CD4-positive, alpha-beta T cell (primary cell): ENCODE data around the gene DLL3. TPM values are rescaled to one million over a fixed set of nuclear protein-coding genes. Genes with fewer than 3 reads are reported as not detected.

Experiments used
- ATAC-seq: fragments of 200-7000 bp; cut with Tn5 transposase; one replicate; pipeline ENCODE4 v1.10.0; 2022; ENCODE audit warnings: mild to moderate bottlenecking; ENCODE audit not compliant: poor library complexity
- CTCF ChIA-PET: fragments of 350-600 bp; sonication (Branson Sonifier 250); formaldehyde crosslinking; loops from one replicate; lab custom pipeline; 2021; ENCODE audit warnings: antibody characterized with exemption, inconsistent platforms; lab: Charles Lee
- POLR2A ChIA-PET: fragments of 350-600 bp; sonication (Branson Sonifier 250); formaldehyde crosslinking; loops from one replicate; lab custom pipeline; 2021; ENCODE audit warnings: antibody characterized with exemption, inconsistent platforms; lab: Charles Lee
- DNase-seq, 14 experiments: peaks; one replicate each; pipeline ENCODE4 v3.0.0-alpha.2; 2013 to 2020; ENCODE audit warnings: mixed read lengths in 2 of 14
- H3K27ac ChIP-seq, 2 donors: one replicate each; pipeline versions ENCODE4 v1.5.1 to v1.7.0; 2013; ENCODE audit warnings: low read length in 2 of 2, low read depth in 1 of 2, mild to moderate bottlenecking in 1 of 2
- H3K27me3 ChIP-seq, 2 experiments: 1 replicate in 1 of 2; 2 replicates in 1 of 2; pipeline versions ENCODE4 v1.6.1 to v1.7.0; 2013; ENCODE audit warnings: low read length in 2 of 2, control low read depth in 1 of 2, mild to moderate bottlenecking in 1 of 2, moderate library complexity in 1 of 2; ENCODE audit not compliant: insufficient read depth in 2 of 2, control insufficient read depth in 1 of 2
- H3K36me3 ChIP-seq: one replicate; pipeline ENCODE4 v1.6.1; 2013; ENCODE audit warnings: low read length, control low read depth; ENCODE audit not compliant: insufficient read depth
- H3K4me1 ChIP-seq: one replicate; pipeline ENCODE4 v1.6.1; 2013; ENCODE audit warnings: low read length, control low read depth; ENCODE audit not compliant: insufficient read depth
- H3K4me3 ChIP-seq: one replicate; pipeline ENCODE4 v1.5.1; 2013; ENCODE audit warnings: mild to moderate bottlenecking, low read length, moderate library complexity
- H3K9me3 ChIP-seq, 2 experiments: 1 replicate in 1 of 2; 2 replicates in 1 of 2; pipeline versions ENCODE4 v1.6.1 to v1.7.0; 2013; ENCODE audit warnings: low read length in 2 of 2, mild to moderate bottlenecking in 2 of 2, control low read depth in 1 of 2, moderate library complexity in 1 of 2; ENCODE audit not compliant: control insufficient read depth in 1 of 2, insufficient read depth in 1 of 2
- H3K27ac Mint-ChIP-seq: one replicate; pipeline ENCODE4 v1.8.0; 2020; ENCODE audit warnings: mixed read lengths
- H3K27me3 Mint-ChIP-seq: one replicate; pipeline ENCODE4 v1.8.0; 2021; ENCODE audit warnings: mixed read lengths
- H3K36me3 Mint-ChIP-seq: one replicate; pipeline ENCODE4 v1.8.0; 2021; ENCODE audit warnings: low read depth, mixed read lengths
- H3K4me1 Mint-ChIP-seq: one replicate; pipeline ENCODE4 v1.8.0; 2021; ENCODE audit warnings: low read depth, mixed read lengths
- H3K4me3 Mint-ChIP-seq: one replicate; pipeline ENCODE4 v1.8.0; 2020; ENCODE audit warnings: mild to moderate bottlenecking, mixed read lengths
- H3K9me3 Mint-ChIP-seq: one replicate; pipeline ENCODE4 v1.8.0; 2020; ENCODE audit warnings: mixed read lengths
- intact Hi-C, 2 experiments: fragments of 100-400 bp; cut with DNase I in 1 of 2; cut with micrococcal nuclease in 1 of 2; formaldehyde crosslinking; loops; one replicate each; pipeline versions ENCODE4 v1.15.1 to v1.9.0; 2023 to 2025; cut with DNase I, micrococcal nuclease
- total RNA-seq, 174 experiments: library from RNA in 2 of 174; stranded (reverse) in 2 of 174; gene quantifications; one replicate each; pipeline ENCODE4 v1.2.3 and lab custom pipeline; 2021 to 2026
- TF ChIP-seq, protein P1 (sequence below): fragments of 200-600 bp; IDR thresholded peaks from one replicate; pipeline ENCODE4 v1.8.0; 2022; ENCODE audit warnings: antibody characterized with exemption, mild to moderate bottlenecking

DLL3 gene
- total RNA-seq, 2 experiments from 2014 or later, result not detected

GRCh38 chr19:39546599-39546998 is 47.9 kb downstream of the DLL3 start:
- DNase-seq, result no peak
- Histone ChIP-seq H3K27me3 (no peaks in the 10 kb centered on the region), H3K9me3 (no peaks in the 10 kb centered on the region), H3K27ac (no peak overlapping the region), H3K4me1 (peaks cover 38% of the 10 kb centered on the region), H3K4me3 (no peak overlapping the region), H3K36me3 (no peaks in the 10 kb centered on the region)
- Mint-ChIP-seq H3K27me3 (no peaks in the 10 kb centered on the region), H3K4me3 (no peak overlapping the region), H3K9me3 (no peaks in the 10 kb centered on the region), H3K36me3 (no peaks in the 10 kb centered on the region), H3K4me1 (peaks cover 51% of the 10 kb centered on the region), H3K27ac (peak overlapping the region; percentile 47)
- intact Hi-C loops, result loop anchor here in 1 of 2 experiments (10.0 kb wide), 1 partner anchor 592 kb away; no protein-coding TSS in a partner anchor
- no peak for ATAC-seq
- POLR2A ChIA-PET, result interaction anchor here (1.7 kb wide), 1 partner anchor 101 kb away, joined by 4 read pairs; the partner anchor contains the start of gene SUPT5H
- TF ChIP-seq, protein P1, sequence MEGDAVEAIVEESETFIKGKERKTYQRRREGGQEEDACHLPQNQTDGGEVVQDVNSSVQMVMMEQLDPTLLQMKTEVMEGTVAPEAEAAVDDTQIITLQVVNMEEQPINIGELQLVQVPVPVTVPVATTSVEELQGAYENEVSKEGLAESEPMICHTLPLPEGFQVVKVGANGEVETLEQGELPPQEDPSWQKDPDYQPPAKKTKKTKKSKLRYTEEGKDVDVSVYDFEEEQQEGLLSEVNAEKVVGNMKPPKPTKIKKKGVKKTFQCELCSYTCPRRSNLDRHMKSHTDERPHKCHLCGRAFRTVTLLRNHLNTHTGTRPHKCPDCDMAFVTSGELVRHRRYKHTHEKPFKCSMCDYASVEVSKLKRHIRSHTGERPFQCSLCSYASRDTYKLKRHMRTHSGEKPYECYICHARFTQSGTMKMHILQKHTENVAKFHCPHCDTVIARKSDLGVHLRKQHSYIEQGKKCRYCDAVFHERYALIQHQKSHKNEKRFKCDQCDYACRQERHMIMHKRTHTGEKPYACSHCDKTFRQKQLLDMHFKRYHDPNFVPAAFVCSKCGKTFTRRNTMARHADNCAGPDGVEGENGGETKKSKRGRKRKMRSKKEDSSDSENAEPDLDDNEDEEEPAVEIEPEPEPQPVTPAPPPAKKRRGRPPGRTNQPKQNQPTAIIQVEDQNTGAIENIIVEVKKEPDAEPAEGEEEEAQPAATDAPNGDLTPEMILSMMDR, result no peak
- CTCF ChIA-PET, result no interaction called here

DNA sequence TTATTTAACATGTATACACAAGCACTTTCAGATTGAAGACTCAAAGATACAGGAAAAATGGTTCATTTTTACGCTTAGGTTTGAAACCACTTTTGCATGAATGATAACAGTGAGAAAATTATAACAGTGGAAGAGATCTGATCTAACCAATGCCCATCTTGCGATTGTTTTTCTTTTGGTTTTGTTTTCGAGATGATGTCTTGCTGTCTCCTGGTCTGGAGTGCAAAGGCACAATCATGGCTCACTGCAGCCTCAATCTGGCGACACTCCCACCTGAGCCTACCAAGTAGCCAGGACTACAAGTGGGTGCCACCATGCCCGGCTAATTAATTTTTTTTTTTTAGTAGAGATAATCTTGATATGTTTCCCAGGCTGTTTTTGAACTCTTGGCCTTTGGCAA is 51.5 kb downstream of the DLL3 start:
- ATAC-seq (no peak), DNase-seq (no peak)
- no peaks in the 10 kb centered on the region for H3K9me3 ChIP-seq
- H3K27ac ChIP-seq, result no peak overlapping the region
- CTCF ChIA-PET, result interaction anchor here (1.9 kb wide), 1 partner anchor 122 kb away, joined by 16 read pairs; no protein-coding TSS in a partner anchor
- POLR2A ChIA-PET, result no interaction called here
- H3K4me3 ChIP-seq, result no peak overlapping the region
- H3K27ac Mint-ChIP-seq, result no peak overlapping the region
- H3K4me1 Mint-ChIP-seq, result peaks cover 20% of the 10 kb centered on the region
- H3K36me3 ChIP-seq, result no peaks in the 10 kb centered on the region
- no peak overlapping the region for H3K4me3 Mint-ChIP-seq
- H3K36me3 Mint-ChIP-seq, result no peaks in the 10 kb centered on the region
- intact Hi-C loops, result loop anchor here in 1 of 2 experiments (10.0 kb wide), 1 partner anchor 295 kb away; the partner anchor contains the start of gene FBL
- H3K27me3 ChIP-seq, result no peaks in the 10 kb centered on the region
- TF ChIP-seq, protein P1, result no peak
- no peaks in the 10 kb centered on the region for H3K9me3 Mint-ChIP-seq
- peaks cover 15% of the 10 kb centered on the region for H3K4me1 ChIP-seq
- no peaks in the 10 kb centered on the region for H3K27me3 Mint-ChIP-seq

GRCh38 chr19:39553082-39553652 is 54.4 kb downstream of the DLL3 start:
- TF ChIP-seq, protein P1, result no peak
- CTCF ChIA-PET, result interaction anchor here (1.0 kb wide), 1 partner anchor 118 kb away, joined by 3 read pairs; no protein-coding TSS in a partner anchor
- no peak overlapping the region for H3K4me3 ChIP-seq
- H3K4me1 Mint-ChIP-seq, result peaks cover 6% of the 10 kb centered on the region
- ATAC-seq (no peak), DNase-seq (no peak)
- no peaks in the 10 kb centered on the region for H3K36me3 Mint-ChIP-seq
- H3K9me3 ChIP-seq, result no peaks in the 10 kb centered on the region
- peaks cover 4% of the 10 kb centered on the region for H3K4me1 ChIP-seq
- H3K27ac Mint-ChIP-seq, result no peak overlapping the region
- no peak overlapping the region for H3K4me3 Mint-ChIP-seq
- POLR2A ChIA-PET, result no interaction called here
- H3K36me3 ChIP-seq, result no peaks in the 10 kb centered on the region
- H3K27ac ChIP-seq, result no peak overlapping the region
- H3K27me3 Mint-ChIP-seq, result no peaks in the 10 kb centered on the region
- intact Hi-C loops, result loop anchor here in 1 of 2 experiments (2.0 to 10.0 kb wide), 2 partner anchors 214 to 292 kb away; partner anchors contain the start of gene FBL
- H3K9me3 Mint-ChIP-seq, result no peaks in the 10 kb centered on the region
- H3K27me3 ChIP-seq, result no peaks in the 10 kb centered on the region
